Neuronal stem cell (in vitro differentiated cells): ENCODE measurements around the gene DCPS.

Experiments
- DNase-seq: peaks from one replicate; pipeline ENCODE4 v3.0.0-alpha.2; 2013; ENCODE audit warnings: low spot score
- H2AFZ ChIP-seq: one replicate; pipeline ENCODE4 v1.6.1; 2013; ENCODE audit warnings: mild to moderate bottlenecking, low read length, inconsistent platforms
- H2AK5ac ChIP-seq: 2 replicates; pipeline ENCODE4 v1.6.1; 2013; ENCODE audit warnings: low read depth, mild to moderate bottlenecking, inconsistent platforms, low read length, moderate library complexity, mixed read lengths
- H2BK120ac ChIP-seq: 2 replicates; pipeline ENCODE4 v1.6.1; 2013; ENCODE audit warnings: low read depth, mild to moderate bottlenecking, inconsistent platforms, low read length, moderate library complexity, mixed read lengths
- H2BK12ac ChIP-seq: one replicate; pipeline ENCODE4 v1.6.1; 2013; ENCODE audit warnings: low read length, inconsistent platforms
- H2BK15ac ChIP-seq: 2 replicates; pipeline ENCODE4 v1.6.1; 2013; ENCODE audit warnings: mild to moderate bottlenecking, low read length, inconsistent platforms, mixed read lengths
- H2BK5ac ChIP-seq: one replicate; pipeline ENCODE4 v1.6.1; 2013; ENCODE audit warnings: inconsistent platforms, mild to moderate bottlenecking, low read length, moderate library complexity
- H3K14ac ChIP-seq: one replicate; pipeline ENCODE4 v1.6.1; 2013; ENCODE audit warnings: low read length, inconsistent platforms
- H3K18ac ChIP-seq: 2 replicates; pipeline ENCODE4 v1.6.1; 2013; ENCODE audit warnings: low read length, inconsistent platforms
- H3K23ac ChIP-seq: 2 replicates; pipeline ENCODE4 v1.6.1; 2013; ENCODE audit warnings: low read depth, mild to moderate bottlenecking, mixed read lengths, low read length, inconsistent platforms; ENCODE audit not compliant: poor library complexity
- H3K27ac ChIP-seq: replicated peaks from 3 replicates; pipeline ENCODE4 v1.5.1; 2013; ENCODE audit warnings: low read length, inconsistent platforms
- H3K27me3 ChIP-seq, 3 experiments: 2 replicates each; pipeline ENCODE4 v1.6.1; 2013; ENCODE audit warnings: low read length in 3 of 3, mild to moderate bottlenecking in 2 of 3, inconsistent platforms in 1 of 3, low read depth in 1 of 3, mixed read lengths in 1 of 3, moderate library complexity in 1 of 3; ENCODE audit not compliant: control insufficient read depth in 3 of 3, insufficient read depth in 3 of 3
- H3K36me3 ChIP-seq, 2 donors: replicated peaks in 1 of 2; 2 replicates each; pipeline ENCODE4 v1.6.1; 2013; ENCODE audit warnings: low read length in 2 of 2; ENCODE audit not compliant: control insufficient read depth in 2 of 2, insufficient read depth in 2 of 2
- H3K4ac ChIP-seq: 2 replicates; pipeline ENCODE4 v1.6.1; 2013; ENCODE audit warnings: inconsistent platforms, mild to moderate bottlenecking, low read length, moderate library complexity
- H3K4me1 ChIP-seq, 2 donors: 1 replicate in 1 of 2; 2 replicates in 1 of 2; pipeline ENCODE4 v1.6.1; 2013; ENCODE audit warnings: low read length in 2 of 2, low read depth in 1 of 2; ENCODE audit not compliant: control insufficient read depth in 2 of 2, insufficient read depth in 1 of 2
- H3K4me2 ChIP-seq: one replicate; pipeline ENCODE4 v1.6.1; 2013; ENCODE audit warnings: mild to moderate bottlenecking, low read length, inconsistent platforms; ENCODE audit not compliant: insufficient read depth, poor library complexity, severe bottlenecking
- H3K4me3 ChIP-seq, 2 donors: 2 replicates each; pipeline ENCODE4 v1.5.1; 2013; ENCODE audit warnings: low read length in 2 of 2, mild to moderate bottlenecking in 2 of 2, inconsistent platforms in 1 of 2, moderate library complexity in 1 of 2
- H3K79me1 ChIP-seq: one replicate; pipeline ENCODE4 v1.6.1; 2013; ENCODE audit warnings: low read depth, mild to moderate bottlenecking, inconsistent platforms, low read length, moderate library complexity
- H3K9ac ChIP-seq: one replicate; pipeline ENCODE4 v1.6.1; 2013; ENCODE audit warnings: mild to moderate bottlenecking, low read depth, low read length, inconsistent platforms; ENCODE audit not compliant: poor library complexity
- H3K9me3 ChIP-seq, 2 donors: replicated peaks in 1 of 2; 2 replicates each; pipeline versions ENCODE3 to v1.6.1; 2013; ENCODE audit warnings: low read length in 2 of 2, mild to moderate bottlenecking in 2 of 2, inconsistent platforms in 1 of 2, low read depth in 1 of 2, mixed read lengths in 1 of 2, moderate library complexity in 1 of 2; ENCODE audit not compliant: control insufficient read depth in 2 of 2, insufficient read depth in 1 of 2
- H4K8ac ChIP-seq: one replicate; pipeline ENCODE4 v1.6.1; 2013; ENCODE audit warnings: low read depth, mild to moderate bottlenecking, inconsistent platforms, low read length, moderate library complexity
- H4K91ac ChIP-seq: one replicate; pipeline ENCODE4 v1.6.1; 2013; ENCODE audit warnings: low read length, low read depth, mild to moderate bottlenecking, inconsistent platforms; ENCODE audit not compliant: poor library complexity
- WGBS, 2 donors: extraction: QIAGEN DNeasy Blood & Tissue Kit; methylation state at CpG; one replicate each; pipeline ENCODE4 v1.1.7; 2013; ENCODE audit warnings: missing lambda C conversion rate in 2 of 2, mixed read lengths in 1 of 2; ENCODE audit not compliant: insufficient read length in 2 of 2, insufficient replicate concordance in 1 of 2; ENCODE audit errors: extremely low coverage in 2 of 2; 5-methylcytosine and 5-hydroxymethylcytosine counted together

DCPS gene

GRCh38 chr11:126357969-126358762 is 54.3 kb downstream of the DCPS start:
- Histone ChIP-seq H2BK12ac (no peak overlapping the region), H3K4me1 (peaks cover 12 to 27% of the 10 kb centered on the region in 2 donors), H2BK5ac (no peak overlapping the region), H2AFZ (no peak overlapping the region), H3K18ac (no peak overlapping the region), H3K79me1 (peaks cover 16% of the 10 kb centered on the region), H3K27ac (no peak overlapping the region), H2AK5ac (peak overlapping the region; percentile 12), H3K36me3 (peaks cover 0 to 5% of the 10 kb centered on the region in 2 donors), H3K4ac (no peak overlapping the region), H2BK15ac (no peak overlapping the region), H3K9me3 (no peaks in the 10 kb centered on the region), H4K91ac (no peak overlapping the region), H3K27me3 (no peaks in the 10 kb centered on the region), H3K23ac (no peak overlapping the region), H3K4me2 (no peak overlapping the region), H2BK120ac (no peak overlapping the region), H4K8ac (no peak overlapping the region), H3K14ac (no peak overlapping the region), H3K4me3 (no peak overlapping the region), H3K9ac (no peak overlapping the region)
- WGBS, 2 donors = no CpG with 5 or more reads among the region's 18 CpGs
- DNase-seq = no peak

GRCh38 chr11:126358763-126359160 is 54.9 kb downstream of the DCPS start:
- Histone ChIP-seq H4K91ac (no peak overlapping the region), H2BK15ac (no peak overlapping the region), H3K36me3 (peaks cover 0 to 2% of the 10 kb centered on the region in 2 donors), H3K4me3 (no peak overlapping the region), H3K9me3 (no peaks in the 10 kb centered on the region), H2BK12ac (no peak overlapping the region), H3K27me3 (no peaks in the 10 kb centered on the region), H3K4ac (no peak overlapping the region), H3K9ac (no peak overlapping the region), H3K4me2 (no peak overlapping the region), H2BK120ac (no peak overlapping the region), H3K23ac (no peak overlapping the region), H2AK5ac (no peak overlapping the region), H3K14ac (no peak overlapping the region), H3K18ac (no peak overlapping the region), H3K4me1 (peaks cover 10 to 27% of the 10 kb centered on the region in 2 donors), H3K79me1 (peaks cover 16% of the 10 kb centered on the region), H4K8ac (no peak overlapping the region), H2BK5ac (no peak overlapping the region), H2AFZ (no peak overlapping the region), H3K27ac (no peak overlapping the region)
- no CpG with 5 or more reads among the region's 2 CpGs for WGBS, 2 donors
- DNase-seq = no peak

- Histone ChIP-seq H3K4ac (no peak overlapping the region), H2BK12ac (no peak overlapping the region), H4K91ac (no peak overlapping the region), H3K27me3 (no peaks in the 10 kb centered on the region), H3K4me3 (no peak overlapping the region), H3K4me1 (peaks cover 12 to 26% of the 10 kb centered on the region in 2 donors), H2BK5ac (no peak overlapping the region), H3K9ac (no peak overlapping the region), H3K36me3 (no peaks in the 10 kb centered on the region), H3K4me2 (no peak overlapping the region), H2BK120ac (peak overlapping the region; percentile 56), H3K18ac (peak overlapping the region; percentile 65), H3K9me3 (no peaks in the 10 kb centered on the region), H3K27ac (no peak overlapping the region), H3K23ac (peak overlapping the region; percentile 90), H2AFZ (no peak overlapping the region), H2AK5ac (peak overlapping the region; percentile 53), H2BK15ac (no peak overlapping the region), H4K8ac (no peak overlapping the region), H3K79me1 (peaks cover 13% of the 10 kb centered on the region), H3K14ac (no peak overlapping the region)
- DNase-seq = no peak
- no CpG with 5 or more reads among the region's 16 CpGs for WGBS, 2 donors
Observed at GRCh38 chr11:126359431-126360048, 55.7 kb downstream of the DCPS start.

GRCh38 chr11:126360049-126360446 is 56.2 kb downstream of the DCPS start:
- Histone ChIP-seq H2BK15ac (no peak overlapping the region), H2BK12ac (no peak overlapping the region), H3K14ac (no peak overlapping the region), H3K4me2 (no peak overlapping the region), H3K9me3 (no peaks in the 10 kb centered on the region), H4K91ac (no peak overlapping the region), H3K4ac (no peak overlapping the region), H3K79me1 (peaks cover 12% of the 10 kb centered on the region), H2BK120ac (peak overlapping the region; percentile 56), H3K23ac (no peak overlapping the region), H2BK5ac (no peak overlapping the region), H4K8ac (no peak overlapping the region), H3K9ac (no peak overlapping the region), H3K36me3 (no peaks in the 10 kb centered on the region), H2AFZ (no peak overlapping the region), H3K27ac (no peak overlapping the region), H3K4me3 (no peak overlapping the region), H3K27me3 (no peaks in the 10 kb centered on the region), H2AK5ac (peak overlapping the region; percentile 53), H3K18ac (peak overlapping the region; percentile 65), H3K4me1 (peaks cover 12 to 24% of the 10 kb centered on the region in 2 donors)
- DNase-seq = no peak
- WGBS, 2 donors = no CpG with 5 or more reads among the region's 8 CpGs
